ENCODE measurements around the gene ALX4. TPM values are rescaled to one million over a fixed set of nuclear protein-coding genes. Genes with fewer than 3 reads are reported as not detected.
A peak's percentile ranks its signal among the peaks of the same experiment; 100 is the strongest.

ALX4 gene
- total and polyA plus RNA-seq, 2 experiments from 2014 or later = not detected

GRCh38 chr11:44327730-44328129 lies 17.8 kb upstream of the ALX4 start:
- H3K4me1 ChIP-seq (ENCODE audit: insufficient read depth) = peaks cover 6% of the 10 kb centered on the region; the same call in 1 of the 2 replicates
- H3F3A ChIP-seq (replicated peaks; ENCODE audit: low read depth) = no peaks in the 10 kb centered on the region
- Mint-ChIP-seq H3K27ac (no peak overlapping the region), H3K4me3 (no peak overlapping the region), H3K9me3 (no peaks in the 10 kb centered on the region), H3K4me1 (peaks cover 10% of the 10 kb centered on the region), H3K36me3 (ENCODE audit: low read depth) (no peaks in the 10 kb centered on the region), H3K27me3 (ENCODE audit: insufficient read depth, low read depth, poor library complexity) (peaks cover 63% of the 10 kb centered on the region)
- peaks cover 3% of the 10 kb centered on the region for H4K20me1 ChIP-seq (replicated peaks; ENCODE audit: insufficient read depth)
- H3K27me3 ChIP-seq (ENCODE audit: insufficient read depth) = peaks cover 93% of the 10 kb centered on the region
- no peaks in the 10 kb centered on the region for H3K79me2 ChIP-seq (replicated peaks; ENCODE audit: insufficient read depth)
- TF ChIP-seq EZH2 (IDR thresholded peaks at IDR 0.05; ENCODE audit: low read depth, unreplicated experiment) (no peak), JUNB (IDR thresholded peaks at IDR 0.05; ENCODE audit: unreplicated experiment) (no peak), STAT1 (IDR thresholded peaks at IDR 0.05; ENCODE audit: unreplicated experiment) (no peak), CTCF (conservative IDR thresholded peaks at IDR 0.05; ENCODE audit: low read depth in 2 of 2) (peak; percentile 14 to 56; a peak in 3 of 4 replicates), POLR2AphosphoS5 (IDR thresholded peaks at IDR 0.05; ENCODE audit: low read depth) (no peak), NANOG (IDR thresholded peaks at IDR 0.05; ENCODE audit: borderline replicate concordance) (no peak), ETS1 (IDR thresholded peaks at IDR 0.05) (no peak), ZNF462 (CRISPR knock-in tag; IDR thresholded peaks at IDR 0.05) (no peak), ZNF331 (CRISPR knock-in tag; IDR thresholded peaks at IDR 0.05; ENCODE audit: low read depth) (no peak)
- no peak overlapping the region for H2AFZ ChIP-seq
- H3K4me2 ChIP-seq = no peak overlapping the region
- H3K9me2 ChIP-seq (ENCODE audit: insufficient read depth) = no peaks in the 10 kb centered on the region
- H3K36me3 ChIP-seq (ENCODE audit: insufficient read depth) = no peaks in the 10 kb centered on the region
- peak; percentile 45 for ATAC-seq
- DNase-seq (ENCODE audit: low spot score) = no peak
- H3K27ac ChIP-seq (ENCODE audit: low read depth) = no peak overlapping the region
- H3K4me3 ChIP-seq = no peak overlapping the region

All from GM23338 (cell line).